Fibroblast of lung (primary cell): Measurements from ENCODE around the gene ERBB4. TPM values are rescaled to one million over a fixed set of nuclear protein-coding genes. Genes with fewer than 3 reads are reported as not detected.

Source experiments
- DNase-seq, 2 donors: peaks; one replicate each; pipeline versions ENCODE4 v3.0.0 to v3.0.0-alpha.2; 2010; ENCODE audit warnings: low read depth in 2 of 2
- H2AFZ ChIP-seq: 2 replicates; pipeline ENCODE4 v1.5.1; 2012; ENCODE audit warnings: low read length, control low read depth, inconsistent platforms
- H3K27ac ChIP-seq: 2 replicates; pipeline ENCODE4 v1.5.1; 2011; ENCODE audit warnings: low read length, control low read depth; ENCODE audit not compliant: insufficient read depth
- H3K27me3 ChIP-seq: 2 replicates; pipeline ENCODE4 v1.5.1; 2011; ENCODE audit warnings: mild to moderate bottlenecking, low read length; ENCODE audit not compliant: control insufficient read depth, insufficient read depth
- H3K36me3 ChIP-seq: 2 replicates; pipeline ENCODE4 v1.5.1; 2011; ENCODE audit warnings: low read length; ENCODE audit not compliant: control insufficient read depth, insufficient read depth
- H3K4me1 ChIP-seq: 2 replicates; pipeline ENCODE4 v1.5.1; 2011; ENCODE audit warnings: low read length; ENCODE audit not compliant: control insufficient read depth, insufficient read depth; ENCODE audit errors: extremely low read depth
- H3K4me2 ChIP-seq: 2 replicates; pipeline ENCODE4 v1.5.1; 2011; ENCODE audit warnings: low read length, control low read depth; ENCODE audit not compliant: insufficient read depth; ENCODE audit errors: extremely low read depth
- H3K4me3 ChIP-seq, 4 experiments: fragments of 200-600 bp in 1 of 4; sonication (generic) in 1 of 4; replicated peaks in 1 of 4; 2 replicates each; pipeline ENCODE4 v1.5.1; 2011 to 2016; ENCODE audit warnings: low read length in 4 of 4, low read depth in 3 of 4, mild to moderate bottlenecking in 3 of 4, control low read depth in 2 of 4, inconsistent platforms in 1 of 4, mixed read lengths in 1 of 4; ENCODE audit not compliant: insufficient read depth in 1 of 4; ENCODE audit errors: control extremely low read depth in 1 of 4
- H3K79me2 ChIP-seq: 2 replicates; pipeline ENCODE4 v1.5.1; 2012; ENCODE audit warnings: mild to moderate bottlenecking, low read length, inconsistent platforms; ENCODE audit not compliant: control insufficient read depth, insufficient read depth
- H3K9ac ChIP-seq: 2 replicates; pipeline ENCODE4 v1.5.1; 2011; ENCODE audit warnings: mild to moderate bottlenecking, low read length, control low read depth; ENCODE audit not compliant: insufficient read depth
- H3K9me3 ChIP-seq: 2 replicates; pipeline ENCODE4 v1.5.1; 2012; ENCODE audit warnings: low read depth, low read length; ENCODE audit not compliant: control insufficient read depth, insufficient read depth
- H4K20me1 ChIP-seq: 2 replicates; pipeline ENCODE4 v1.5.1; 2011; ENCODE audit warnings: low read length; ENCODE audit not compliant: control insufficient read depth, insufficient read depth; ENCODE audit errors: extremely low read depth
- EZH2 ChIP-seq: IDR thresholded peaks from 2 replicates; pipeline ENCODE4 v1.5.1; 2012; ENCODE audit warnings: low read length, control low read depth, mild to moderate bottlenecking; ENCODE audit errors: missing control alignments
- polyA plus RNA-seq, 2 donors: library from polyadenylated mRNA; depleted of rRNA in 1 of 2; stranded (reverse) in 1 of 2; unstranded in 1 of 2; fragments of >200 nt; gene quantifications; 2 replicates each; pipeline ENCODE4 v1.2.1, GENCODE V29; 2011 to 2012; ENCODE audit warnings: missing spikeins in 1 of 2
- total RNA-seq: library from RNA; depleted of rRNA; stranded (reverse); fragments of >200 nt; gene quantifications from 2 replicates; pipeline ENCODE4 v1.2.1, GENCODE V29; 2014
- TF ChIP-seq, protein P1 (sequence below), 2 donors: IDR thresholded peaks in 1 of 2; conservative IDR thresholded peaks in 1 of 2; 1 replicate in 1 of 2; 2 replicates in 1 of 2; pipeline ENCODE4 v1.5.1; 2011 to 2012; ENCODE audit warnings: low read length in 2 of 2, control low read depth in 1 of 2, inconsistent platforms in 1 of 2, low read depth in 1 of 2, mild to moderate bottlenecking in 1 of 2

ERBB4 gene
- total and polyA plus RNA-seq, 2 donors (not counting 1 experiment from before 2014, with no cell fraction given) = 0.08 to 0.17 TPM

GRCh38 chr2:212484563-212485080 lies 54.0 kb downstream of the ERBB4 start:
- H3K79me2 ChIP-seq = no peaks in the 10 kb centered on the region
- H2AFZ ChIP-seq = no peak overlapping the region
- H3K9me3 ChIP-seq = no peaks in the 10 kb centered on the region
- H3K4me2 ChIP-seq = no peak overlapping the region
- TF ChIP-seq, protein P1, sequence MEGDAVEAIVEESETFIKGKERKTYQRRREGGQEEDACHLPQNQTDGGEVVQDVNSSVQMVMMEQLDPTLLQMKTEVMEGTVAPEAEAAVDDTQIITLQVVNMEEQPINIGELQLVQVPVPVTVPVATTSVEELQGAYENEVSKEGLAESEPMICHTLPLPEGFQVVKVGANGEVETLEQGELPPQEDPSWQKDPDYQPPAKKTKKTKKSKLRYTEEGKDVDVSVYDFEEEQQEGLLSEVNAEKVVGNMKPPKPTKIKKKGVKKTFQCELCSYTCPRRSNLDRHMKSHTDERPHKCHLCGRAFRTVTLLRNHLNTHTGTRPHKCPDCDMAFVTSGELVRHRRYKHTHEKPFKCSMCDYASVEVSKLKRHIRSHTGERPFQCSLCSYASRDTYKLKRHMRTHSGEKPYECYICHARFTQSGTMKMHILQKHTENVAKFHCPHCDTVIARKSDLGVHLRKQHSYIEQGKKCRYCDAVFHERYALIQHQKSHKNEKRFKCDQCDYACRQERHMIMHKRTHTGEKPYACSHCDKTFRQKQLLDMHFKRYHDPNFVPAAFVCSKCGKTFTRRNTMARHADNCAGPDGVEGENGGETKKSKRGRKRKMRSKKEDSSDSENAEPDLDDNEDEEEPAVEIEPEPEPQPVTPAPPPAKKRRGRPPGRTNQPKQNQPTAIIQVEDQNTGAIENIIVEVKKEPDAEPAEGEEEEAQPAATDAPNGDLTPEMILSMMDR (conservative IDR thresholded peaks at IDR 0.05 in 1 of 2, IDR thresholded peaks at IDR 0.05 in 1 of 2; ENCODE audit: low read depth in 1 of 2, low read length in 2 of 2) = no peak
- no peak for TF ChIP-seq EZH2
- H3K27ac ChIP-seq = no peak overlapping the region
- no peaks in the 10 kb centered on the region for H3K27me3 ChIP-seq
- H4K20me1 ChIP-seq = no peaks in the 10 kb centered on the region
- H3K4me3 ChIP-seq = no peak overlapping the region
- DNase-seq = peak in 1 of 2 donors; percentile 54
- no peaks in the 10 kb centered on the region for H3K36me3 ChIP-seq
- no peaks in the 10 kb centered on the region for H3K4me1 ChIP-seq
- no peak overlapping the region for H3K9ac ChIP-seq

GRCh38 chr2:212480447-212480846 lies 58.2 kb downstream of the ERBB4 start:
- Histone ChIP-seq H3K9ac (no peak overlapping the region), H3K4me1 (no peaks in the 10 kb centered on the region), H4K20me1 (no peaks in the 10 kb centered on the region), H3K27ac (no peak overlapping the region), H3K79me2 (no peaks in the 10 kb centered on the region), H3K4me3 (no peak overlapping the region), H3K4me2 (no peak overlapping the region), H3K27me3 (no peaks in the 10 kb centered on the region), H3K36me3 (no peaks in the 10 kb centered on the region), H3K9me3 (no peaks in the 10 kb centered on the region), H2AFZ (no peak overlapping the region)
- no peak for DNase-seq
- no peak for TF ChIP-seq EZH2
- TF ChIP-seq, protein P1 (conservative IDR thresholded peaks at IDR 0.05 in 1 of 2, IDR thresholded peaks at IDR 0.05 in 1 of 2; ENCODE audit: low read depth in 1 of 2, low read length in 2 of 2) = no peak

- H2AFZ ChIP-seq = no peak overlapping the region
- no peak overlapping the region for H3K9ac ChIP-seq
- H3K9me3 ChIP-seq = no peaks in the 10 kb centered on the region
- H3K79me2 ChIP-seq = no peaks in the 10 kb centered on the region
- H3K4me1 ChIP-seq = no peaks in the 10 kb centered on the region
- no peaks in the 10 kb centered on the region for H3K27me3 ChIP-seq
- no peak for DNase-seq
- H4K20me1 ChIP-seq = no peaks in the 10 kb centered on the region
- no peak overlapping the region for H3K27ac ChIP-seq
- no peaks in the 10 kb centered on the region for H3K36me3 ChIP-seq
- H3K4me3 ChIP-seq = no peak overlapping the region
- H3K4me2 ChIP-seq = no peak overlapping the region
- TF ChIP-seq EZH2 = no peak
- TF ChIP-seq, protein P1 (conservative IDR thresholded peaks at IDR 0.05 in 1 of 2, IDR thresholded peaks at IDR 0.05 in 1 of 2; ENCODE audit: low read depth in 1 of 2, low read length in 2 of 2) = no peak
These were observed 61.0 kb downstream of the ERBB4 start for GRCh38 chr2:212477571-212477970.
